ENCODE measurements around the gene CPVL. TPM values are rescaled to one million over a fixed set of nuclear protein-coding genes. Genes with fewer than 3 reads are reported as not detected.

CPVL gene
- total and polyA plus RNA-seq, 8 donors = 1.6 to 25.6 (median 2.9) TPM

DNA sequence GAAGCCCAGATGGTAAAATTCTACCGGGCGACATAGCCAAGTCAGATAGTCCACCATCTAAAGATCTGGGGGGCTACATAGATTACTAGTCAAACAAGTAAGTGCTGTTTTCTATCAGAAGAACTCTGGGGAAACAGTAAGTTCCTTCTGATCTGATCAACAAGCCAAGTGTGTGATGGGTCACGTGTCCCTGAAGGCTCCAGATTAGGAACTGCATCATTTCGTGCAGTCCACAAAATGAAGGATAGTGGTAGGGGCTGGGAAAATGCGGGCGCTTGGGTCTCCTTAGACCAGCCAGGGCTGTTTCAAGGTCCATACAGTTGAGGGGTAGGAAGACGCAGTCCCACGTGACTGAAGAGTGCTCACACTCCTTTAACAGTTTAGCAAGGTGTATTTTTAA lies 46.5 kb upstream of the CPVL start:
- Histone ChIP-seq H3K4me3 (no peak overlapping the region), H3K36me3 (no peaks in the 10 kb centered on the region), H3K27ac (peak overlapping the region in 3 of 4 donors; percentile 95 to 96 (median 95)), H3K4me1 (peaks cover 12 to 42% (median 23%) of the 10 kb centered on the region in 3 donors), H3K27me3 (no peaks in the 10 kb centered on the region), H3K9me3 (no peaks in the 10 kb centered on the region)
- 52 to 54% methylated on average over 8 of the region's 8 CpGs for WGBS, 2 donors
- intact Hi-C loops (cut with DNase I) = loop anchor here in 2 of 3 donors (10.0 kb wide), 2 partner anchors 152 to 202 kb away; no protein-coding TSS in a partner anchor
- TF ChIP-seq, protein P1, sequence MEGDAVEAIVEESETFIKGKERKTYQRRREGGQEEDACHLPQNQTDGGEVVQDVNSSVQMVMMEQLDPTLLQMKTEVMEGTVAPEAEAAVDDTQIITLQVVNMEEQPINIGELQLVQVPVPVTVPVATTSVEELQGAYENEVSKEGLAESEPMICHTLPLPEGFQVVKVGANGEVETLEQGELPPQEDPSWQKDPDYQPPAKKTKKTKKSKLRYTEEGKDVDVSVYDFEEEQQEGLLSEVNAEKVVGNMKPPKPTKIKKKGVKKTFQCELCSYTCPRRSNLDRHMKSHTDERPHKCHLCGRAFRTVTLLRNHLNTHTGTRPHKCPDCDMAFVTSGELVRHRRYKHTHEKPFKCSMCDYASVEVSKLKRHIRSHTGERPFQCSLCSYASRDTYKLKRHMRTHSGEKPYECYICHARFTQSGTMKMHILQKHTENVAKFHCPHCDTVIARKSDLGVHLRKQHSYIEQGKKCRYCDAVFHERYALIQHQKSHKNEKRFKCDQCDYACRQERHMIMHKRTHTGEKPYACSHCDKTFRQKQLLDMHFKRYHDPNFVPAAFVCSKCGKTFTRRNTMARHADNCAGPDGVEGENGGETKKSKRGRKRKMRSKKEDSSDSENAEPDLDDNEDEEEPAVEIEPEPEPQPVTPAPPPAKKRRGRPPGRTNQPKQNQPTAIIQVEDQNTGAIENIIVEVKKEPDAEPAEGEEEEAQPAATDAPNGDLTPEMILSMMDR (IDR thresholded peaks at IDR 0.05) = no peak
- FAIRE-seq = no peak
- no peak for ATAC-seq
- peak in 1 of 6 donors; percentile 22 for DNase-seq

DNA sequence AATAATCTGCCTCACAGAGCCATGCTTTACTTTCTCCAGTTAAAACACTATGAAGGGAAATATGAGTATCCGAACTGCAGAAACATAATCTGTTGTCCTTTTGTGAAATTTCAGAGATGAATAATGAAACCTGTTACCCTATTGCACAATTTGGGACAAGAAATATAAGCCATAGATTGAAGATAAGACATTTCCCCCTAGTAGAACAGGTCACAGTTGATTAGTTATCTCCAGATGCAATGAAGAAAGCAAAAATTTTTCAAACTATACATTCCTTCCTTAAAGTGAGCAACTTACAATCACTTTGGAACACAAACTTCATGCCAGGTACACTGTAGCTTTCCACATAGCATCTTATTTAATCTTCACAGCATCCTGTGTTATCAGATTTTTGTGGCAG lies 46.0 kb upstream of the CPVL start:
- no peak overlapping the region for H3K4me3 ChIP-seq
- intact Hi-C loops (cut with DNase I) = loop anchor here in 2 of 3 donors (10.0 kb wide), 2 partner anchors 152 to 202 kb away; no protein-coding TSS in a partner anchor
- H3K27me3 ChIP-seq = no peaks in the 10 kb centered on the region
- H3K9me3 ChIP-seq = no peaks in the 10 kb centered on the region
- TF ChIP-seq, protein P1 (IDR thresholded peaks at IDR 0.05) = no peak
- no peaks in the 10 kb centered on the region for H3K36me3 ChIP-seq
- WGBS, 2 donors = 51 to 60% methylated on average over 1 of the region's 1 CpG
- DNase-seq = no peak
- ATAC-seq = no peak
- peak overlapping the region in 3 of 4 donors; percentile 95 to 96 (median 95) for H3K27ac ChIP-seq
- no peak for FAIRE-seq
- peaks cover 12 to 38% (median 23%) of the 10 kb centered on the region in 3 donors for H3K4me1 ChIP-seq

- Histone ChIP-seq H3K9me3 (no peaks in the 10 kb centered on the region), H3K36me3 (no peaks in the 10 kb centered on the region), H3K4me1 (peaks cover 12 to 32% (median 23%) of the 10 kb centered on the region in 3 donors), H3K27me3 (no peaks in the 10 kb centered on the region), H3K27ac (peak overlapping the region; percentile 67 to 95 (median 88)), H3K4me3 (peak overlapping the region in 2 of 4 donors; percentile 21 to 30)
- 13 to 15% methylated on average over 5 of the region's 5 CpGs for WGBS, 2 donors
- intact Hi-C loops (cut with DNase I) = loop anchor here in 2 of 3 donors (10.0 kb wide), 2 partner anchors 154 to 204 kb away; no protein-coding TSS in a partner anchor
- TF ChIP-seq, protein P1 (IDR thresholded peaks at IDR 0.05) = no peak
- FAIRE-seq = no peak
- peak; percentile 60 to 71 (median 66) for ATAC-seq
- peak in 4 of 6 donors; percentile 38 to 80 (median 68) for DNase-seq
These were observed 44.2 kb upstream of the CPVL start for GRCh38 chr7:29190349-29191045.

GRCh38 chr7:29189743-29190201 lies 43.4 kb upstream of the CPVL start:
- WGBS, 2 donors = 4 to 5% methylated on average over 16 of the region's 16 CpGs
- Histone ChIP-seq H3K9me3 (no peaks in the 10 kb centered on the region), H3K4me1 (peaks cover 12 to 32% (median 23%) of the 10 kb centered on the region in 3 donors), H3K36me3 (no peaks in the 10 kb centered on the region), H3K27me3 (no peaks in the 10 kb centered on the region), H3K27ac (peak overlapping the region; percentile 67 to 95 (median 88)), H3K4me3 (peak overlapping the region in 2 of 4 donors; percentile 21 to 30)
- peak; percentile 72 to 88 (median 82) for DNase-seq
- FAIRE-seq = no peak
- TF ChIP-seq, protein P1 (IDR thresholded peaks at IDR 0.05) = peak; percentile 63 to 86 (median 82)
- peak; percentile 64 to 84 (median 74) for ATAC-seq
- intact Hi-C loops (cut with DNase I) = loop anchor here in 2 of 3 donors (10.0 kb wide), 2 partner anchors 155 to 205 kb away; no protein-coding TSS in a partner anchor
